ENCODE data around the gene EPHB4.

The EPHB4 gene

GRCh38 chr7:100827330-100828226 lies at the start of gene EPHB4:
TSS of gene EPHB4 (minus strand) at chr7:100827523. CDS start at chr7:100827030, 493 bp downstream.
- peak; percentile 81 for DNase-seq (ENCODE audit: low read depth)
- no peak for TF ChIP-seq MYC (IDR thresholded peaks at IDR 0.05; ENCODE audit: low read depth, low read length)
- TF ChIP-seq CTCF (IDR thresholded peaks at IDR 0.05; ENCODE audit: low read depth, low read length) = peak; percentile 60
- H3K4me3 ChIP-seq (ENCODE audit: low read depth, low read length) = peak within 1 kb of the TSS; percentile 54

GRCh38 chr7:100875356-100875751 lies 48.0 kb upstream of the EPHB4 start:
- DNase-seq (ENCODE audit: low read depth) = peak; percentile 68
- 0 out of 2 replicates have a peak, but pooled peaks have one; percentile 12 for TF ChIP-seq MYC (IDR thresholded peaks at IDR 0.05; ENCODE audit: low read depth, low read length)
- no peak for TF ChIP-seq CTCF (IDR thresholded peaks at IDR 0.05; ENCODE audit: low read depth, low read length)
- H3K4me3 ChIP-seq (ENCODE audit: low read depth, low read length) = peak overlapping the region; percentile 100

GRCh38 chr7:100874577-100875355 lies 47.4 kb upstream of the EPHB4 start, which contains the start of gene SRRT:
TSS of gene SRRT (plus strand) at chr7:100875103. CDS start at chr7:100875591, 488 bp downstream.
- peak; percentile 100 for DNase-seq (ENCODE audit: low read depth)
- TF ChIP-seq MAX (IDR thresholded peaks at IDR 0.05; ENCODE audit: low read depth, low read length) (peak; percentile 41), MYC (IDR thresholded peaks at IDR 0.05; ENCODE audit: low read depth, low read length) (peak; percentile 81; the same call in 1 of the 2 replicates), POLR2A (IDR thresholded peaks at IDR 0.05; ENCODE audit: extremely low read depth, insufficient read length) (peak; percentile 98), CTCF (IDR thresholded peaks at IDR 0.05; ENCODE audit: low read depth, low read length) (no peak)
- H3K4me3 ChIP-seq (ENCODE audit: low read depth, low read length) = peak within 1 kb of the TSS; percentile 100

- TF ChIP-seq MYC (IDR thresholded peaks at IDR 0.05; ENCODE audit: low read depth, low read length) (no peak), CTCF (IDR thresholded peaks at IDR 0.05; ENCODE audit: low read depth, low read length) (no peak), POLR2A (IDR thresholded peaks at IDR 0.05; ENCODE audit: extremely low read depth, insufficient read length) (no peak), MAX (IDR thresholded peaks at IDR 0.05; ENCODE audit: low read depth, low read length) (no peak)
- peak overlapping the region; percentile 64 for H3K4me3 ChIP-seq (ENCODE audit: low read depth, low read length)
- no peak for DNase-seq (ENCODE audit: low read depth)
These were observed 46.9 kb upstream of the EPHB4 start for GRCh38 chr7:100874300-100874576.

GRCh38 chr7:100873599-100874299 lies 46.4 kb upstream of the EPHB4 start:
- peak overlapping the region; percentile 64 for H3K4me3 ChIP-seq (ENCODE audit: low read depth, low read length)
- TF ChIP-seq MYC (IDR thresholded peaks at IDR 0.05; ENCODE audit: low read depth, low read length) = no peak
- TF ChIP-seq MAX (IDR thresholded peaks at IDR 0.05; ENCODE audit: low read depth, low read length) = no peak
- no peak for TF ChIP-seq POLR2A (IDR thresholded peaks at IDR 0.05; ENCODE audit: extremely low read depth, insufficient read length)
- no peak for TF ChIP-seq CTCF (IDR thresholded peaks at IDR 0.05; ENCODE audit: low read depth, low read length)
- DNase-seq (ENCODE audit: low read depth) = peak; percentile 19
